Adipose tissue (tissue), 3 donors: ENCODE measurements around the gene PACS1. TPM values are rescaled to one million over a fixed set of nuclear protein-coding genes. Genes with fewer than 3 reads are reported as not detected.
A peak's percentile ranks its signal among the peaks of the same experiment; 100 is the strongest.
"Not testable (repeated sequence)": the region's sequence is repeated elsewhere in the genome, so short reads cannot be mapped to it uniquely, and the experiment has no call there.

Experiments used
- H3K27ac ChIP-seq: one replicate; pipeline ENCODE4 v1.5.1; 2013; ENCODE audit warnings: low read depth, low read length
- WGBS, 3 donors: extraction: QIAGEN DNeasy Blood & Tissue Kit; methylation state at CpG; one replicate each; pipeline ENCODE4 v1.1.7; 2013; 5-methylcytosine and 5-hydroxymethylcytosine counted together
- polyA plus RNA-seq, 3 donors: library from polyadenylated mRNA; stranded (reverse); fragments of 200-250 nt; gene quantifications; one replicate each; pipeline ENCODE4 v1.2.3, GENCODE V29; 2013
- donor health status: healthy with polysubstance abuse.
- donor health status: Bipolar disorder and iron deficiency.
- donor health status: healthy.

PACS1 gene
- polyA plus RNA-seq, 3 donors = 16.6 to 29.4 (median 26.5) TPM

DNA sequence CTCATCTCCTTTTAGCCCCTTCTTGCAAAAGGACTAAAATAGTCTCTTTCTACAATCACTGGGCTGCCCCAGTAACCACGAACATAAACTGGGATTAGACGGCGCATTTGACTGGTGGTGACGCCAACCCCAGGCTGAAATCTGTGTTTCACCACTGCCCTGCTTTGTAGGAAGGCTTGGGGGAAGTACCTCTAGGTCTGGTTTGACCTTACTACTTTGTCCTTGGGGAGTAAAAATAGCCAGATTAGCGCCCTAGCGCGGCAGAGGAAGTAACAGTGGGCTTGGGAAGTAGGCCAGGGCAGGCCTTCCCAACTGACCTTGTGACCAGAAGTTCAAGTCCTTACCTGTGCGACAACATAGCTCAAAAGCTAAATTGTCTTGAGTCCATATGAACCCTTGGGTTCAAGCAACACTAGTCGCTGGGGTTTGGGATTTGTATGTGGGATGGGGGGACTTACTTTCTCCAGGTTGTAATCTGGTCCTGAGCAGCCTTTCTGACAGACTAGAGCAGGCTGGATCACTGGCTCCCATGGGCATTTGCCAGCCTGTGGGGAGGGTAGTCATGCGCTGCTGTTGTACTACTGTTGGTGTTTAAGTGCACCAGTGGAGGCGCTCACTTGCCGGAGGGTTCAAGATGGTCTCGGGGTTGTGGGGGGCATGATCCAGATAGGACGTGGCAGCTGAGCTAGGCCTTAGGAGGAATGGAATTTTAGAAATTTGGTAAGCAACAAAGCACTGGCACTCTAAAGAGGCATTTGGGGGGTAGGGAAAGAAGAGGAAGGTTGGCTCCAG lies 953 bp upstream of the PACS1 start:
- 22 to 33% (median 30%) methylated on average over 14 of the region's 14 CpGs for WGBS, 3 donors
- peak overlapping the region; percentile 82 for H3K27ac ChIP-seq

DNA sequence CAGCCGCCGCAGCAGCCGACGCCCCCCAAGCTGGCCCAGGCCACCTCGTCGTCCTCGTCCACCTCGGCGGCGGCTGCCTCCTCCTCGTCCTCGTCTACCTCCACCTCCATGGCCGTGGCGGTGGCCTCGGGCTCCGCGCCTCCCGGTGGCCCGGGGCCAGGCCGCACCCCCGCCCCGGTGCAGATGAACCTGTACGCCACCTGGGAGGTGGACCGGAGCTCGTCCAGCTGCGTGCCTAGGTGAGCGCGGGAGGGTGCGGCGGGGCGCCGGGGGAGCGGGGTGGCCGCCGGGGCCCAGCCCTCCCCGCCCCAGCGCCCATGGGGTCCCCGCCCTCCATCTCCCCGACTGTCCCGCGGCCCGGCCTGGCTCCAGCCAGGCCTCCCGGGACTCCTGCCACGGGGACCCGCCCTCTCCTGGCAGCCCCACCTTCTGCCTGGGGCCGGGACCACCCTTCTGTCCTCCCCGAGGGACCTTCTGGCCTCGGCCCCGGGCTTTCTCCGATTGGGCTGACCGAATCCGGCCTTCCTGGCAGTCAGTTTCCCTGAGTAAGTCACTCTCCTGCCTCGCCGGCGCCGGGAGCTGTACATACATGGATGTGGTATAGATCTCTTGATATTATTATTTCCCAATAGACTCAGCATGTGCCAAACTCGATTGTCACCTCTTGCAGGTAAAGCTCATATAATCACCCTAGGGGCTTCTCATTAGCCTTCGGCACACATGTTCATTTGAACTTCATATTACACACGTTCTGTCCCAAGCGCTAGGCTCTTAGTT lies 720 bp downstream of the PACS1 start:
- peak overlapping the region; percentile 62 for H3K27ac ChIP-seq
- WGBS, 3 donors = 1 to 2% (median 1%) methylated on average over 50 to 60 of the region's 60 CpGs

DNA sequence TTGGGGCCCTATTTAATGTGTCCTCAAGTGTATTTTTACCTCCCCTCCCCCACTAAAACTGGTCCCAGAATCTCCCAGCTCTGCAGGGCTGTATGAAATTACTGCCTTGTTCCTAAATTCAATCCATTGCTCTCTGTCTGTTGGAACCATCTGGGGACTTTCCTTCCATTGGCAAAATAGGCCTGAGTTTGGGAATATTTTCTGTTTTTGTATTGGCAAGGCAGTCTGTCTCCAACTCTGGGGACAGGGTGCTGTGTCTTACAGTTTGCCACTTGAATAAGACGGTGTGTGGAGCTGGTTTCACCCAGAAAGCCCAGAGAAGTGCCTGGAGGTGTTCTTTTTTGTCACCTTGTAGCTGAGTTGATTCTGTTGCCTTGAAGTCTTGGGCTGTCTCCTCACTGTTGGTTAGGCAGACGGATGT lies 1.3 kb downstream of the PACS1 start:
- WGBS, 3 donors = 19 to 39% (median 28%) methylated on average over 2 of the region's 2 CpGs
- peak overlapping the region; percentile 40 for H3K27ac ChIP-seq

DNA sequence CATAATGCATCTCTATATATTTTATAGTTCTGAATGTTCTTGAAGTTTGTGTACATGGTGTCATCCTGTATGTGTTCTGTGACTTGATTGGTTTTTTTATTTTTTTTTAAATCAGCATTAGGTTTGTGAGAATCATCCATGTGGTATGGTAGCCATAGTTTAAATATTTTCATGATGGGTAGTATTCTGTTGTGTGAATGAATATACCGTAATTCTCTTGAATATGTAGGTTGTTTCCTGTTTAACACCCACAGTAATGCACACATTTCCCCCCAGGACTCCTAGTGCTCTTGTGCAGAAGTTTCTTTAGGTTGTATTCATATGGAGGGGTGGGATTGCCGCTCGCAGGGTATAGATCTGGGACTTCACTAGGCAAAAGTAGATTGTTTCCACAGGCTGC lies 2.0 kb downstream of the PACS1 start:
- WGBS, 3 donors = 80 to 96% (median 92%) methylated on average over 3 of the region's 3 CpGs
- no peak overlapping the region for H3K27ac ChIP-seq

- WGBS, 3 donors = 75 to 86% (median 85%) methylated on average over 8 of the region's 8 CpGs
- no peak overlapping the region for H3K27ac ChIP-seq
These were observed 2.4 kb downstream of the PACS1 start for GRCh38 chr11:66072518-66072917.

DNA sequence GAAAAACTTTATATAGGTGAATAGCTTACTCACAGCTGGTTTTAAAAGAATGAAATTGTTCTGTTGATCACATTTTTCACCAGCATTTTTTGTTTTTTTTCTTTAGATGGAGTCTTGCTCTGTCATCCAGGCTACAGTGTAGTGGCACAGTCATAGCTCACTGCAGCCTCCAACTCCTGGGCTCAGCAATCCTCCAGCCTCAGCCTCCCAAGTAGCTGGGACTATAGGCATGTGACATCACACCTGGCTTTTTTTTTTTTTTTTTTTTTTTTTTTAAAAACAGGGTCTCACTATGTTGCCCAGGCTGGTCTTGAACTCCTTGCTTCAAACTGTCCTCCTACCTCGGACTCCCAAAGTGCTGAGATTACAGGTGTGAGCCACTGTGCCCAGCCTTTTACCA lies 3.6 kb downstream of the PACS1 start:
- H3K27ac ChIP-seq = no peak overlapping the region
- 93 to 100% (median 100%) methylated on average over 1 of the region's 1 CpG for WGBS, 3 donors

DNA sequence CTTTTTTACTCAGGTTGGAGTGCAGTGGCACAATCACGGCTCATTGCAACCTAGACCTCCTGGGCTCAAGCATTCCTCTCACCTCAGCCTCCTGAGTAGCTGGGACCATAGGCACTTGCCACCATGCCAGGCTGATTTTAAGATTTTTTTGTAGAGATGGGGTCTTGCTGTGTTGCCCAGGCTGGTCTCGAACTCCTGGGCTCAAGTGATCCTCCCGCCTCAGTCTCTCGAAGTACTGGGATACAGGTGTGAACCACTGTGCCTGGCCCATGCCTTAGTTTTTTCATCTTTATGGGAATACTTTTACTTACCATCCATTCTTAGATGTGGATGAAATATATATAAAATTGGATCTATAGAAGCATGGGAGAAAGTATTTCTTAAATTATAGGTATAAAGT lies 5.2 kb downstream of the PACS1 start:
- H3K27ac ChIP-seq = no peak overlapping the region
- WGBS, 3 donors = 98 to 100% (median 99%) methylated on average over 4 of the region's 4 CpGs

GRCh38 chr11:66076561-66076960 lies 6.5 kb downstream of the PACS1 start:
- no peak overlapping the region for H3K27ac ChIP-seq
- WGBS, 3 donors = 79 to 90% (median 89%) methylated on average over 9 of the region's 9 CpGs

DNA sequence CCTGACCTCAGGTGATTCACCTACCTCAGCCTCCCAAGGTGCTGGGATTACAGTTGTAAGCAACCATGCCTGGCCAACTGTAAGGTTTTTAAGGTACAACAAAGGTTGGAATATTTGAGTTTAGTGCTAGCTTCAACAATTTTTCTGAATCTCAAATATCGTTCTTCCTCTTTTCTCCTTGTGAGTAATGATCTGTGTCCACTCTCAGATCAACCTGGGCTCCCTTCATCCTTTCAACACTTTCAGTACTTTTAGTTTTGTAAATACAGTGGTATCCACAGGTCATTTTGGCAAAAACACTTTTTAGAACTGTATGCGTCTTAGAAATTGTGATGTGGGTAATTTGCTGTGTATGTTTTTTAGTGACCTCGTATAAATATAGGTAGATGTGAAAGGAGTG lies 7.9 kb downstream of the PACS1 start:
- H3K27ac ChIP-seq = no peak overlapping the region
- 92 to 94% (median 94%) methylated on average over 3 of the region's 3 CpGs for WGBS, 3 donors

DNA sequence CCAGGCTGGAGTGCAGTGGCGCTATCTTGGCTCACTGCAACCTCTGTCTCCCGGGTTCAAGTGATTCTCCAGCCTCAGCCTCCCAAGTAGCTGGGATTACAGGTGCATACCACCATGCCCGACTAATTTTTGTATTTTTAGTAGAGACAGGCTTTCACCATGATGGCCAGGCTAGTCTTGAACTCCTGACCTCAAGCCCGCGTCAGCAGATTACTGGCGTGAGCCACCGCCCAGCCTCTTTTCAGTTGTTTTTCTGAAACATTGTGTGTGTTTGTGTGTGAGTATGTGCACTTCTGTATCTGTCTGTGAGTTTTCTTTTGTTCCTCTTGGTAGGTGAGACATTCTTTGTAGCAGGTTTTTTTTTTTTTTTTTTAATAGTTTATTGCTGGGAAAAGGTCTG lies 8.9 kb downstream of the PACS1 start:
- WGBS, 3 donors = 89 to 92% (median 91%) methylated on average over 7 of the region's 7 CpGs
- not testable (repeated sequence) for H3K27ac ChIP-seq

GRCh38 chr11:66080055-66080817 lies 10.2 kb downstream of the PACS1 start:
- 56 to 72% (median 62%) methylated on average over 9 of the region's 9 CpGs for WGBS, 3 donors
- H3K27ac ChIP-seq = no peak overlapping the region

DNA sequence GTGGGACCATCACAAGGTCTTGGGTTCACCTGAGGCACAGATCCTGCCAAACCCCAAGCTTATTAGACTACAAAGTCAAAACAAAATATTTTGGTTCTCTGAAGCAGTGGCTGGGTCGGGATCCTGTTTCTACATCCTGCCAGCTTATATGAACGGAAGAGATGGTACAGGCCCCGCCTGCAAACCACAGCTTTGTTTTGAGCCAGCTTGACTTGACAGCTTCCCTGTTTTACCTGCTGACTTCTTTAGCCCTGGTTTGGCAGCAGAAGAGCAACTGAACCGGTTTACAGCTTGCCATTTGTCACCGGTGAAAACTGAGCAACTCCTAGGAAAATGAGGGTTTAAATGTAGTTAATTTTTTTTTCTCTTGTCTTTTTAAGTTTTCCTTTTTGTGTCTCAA lies 11.4 kb downstream of the PACS1 start:
- H3K27ac ChIP-seq = no peak overlapping the region
- WGBS, 3 donors = 13 to 26% (median 23%) methylated on average over 5 of the region's 5 CpGs

DNA sequence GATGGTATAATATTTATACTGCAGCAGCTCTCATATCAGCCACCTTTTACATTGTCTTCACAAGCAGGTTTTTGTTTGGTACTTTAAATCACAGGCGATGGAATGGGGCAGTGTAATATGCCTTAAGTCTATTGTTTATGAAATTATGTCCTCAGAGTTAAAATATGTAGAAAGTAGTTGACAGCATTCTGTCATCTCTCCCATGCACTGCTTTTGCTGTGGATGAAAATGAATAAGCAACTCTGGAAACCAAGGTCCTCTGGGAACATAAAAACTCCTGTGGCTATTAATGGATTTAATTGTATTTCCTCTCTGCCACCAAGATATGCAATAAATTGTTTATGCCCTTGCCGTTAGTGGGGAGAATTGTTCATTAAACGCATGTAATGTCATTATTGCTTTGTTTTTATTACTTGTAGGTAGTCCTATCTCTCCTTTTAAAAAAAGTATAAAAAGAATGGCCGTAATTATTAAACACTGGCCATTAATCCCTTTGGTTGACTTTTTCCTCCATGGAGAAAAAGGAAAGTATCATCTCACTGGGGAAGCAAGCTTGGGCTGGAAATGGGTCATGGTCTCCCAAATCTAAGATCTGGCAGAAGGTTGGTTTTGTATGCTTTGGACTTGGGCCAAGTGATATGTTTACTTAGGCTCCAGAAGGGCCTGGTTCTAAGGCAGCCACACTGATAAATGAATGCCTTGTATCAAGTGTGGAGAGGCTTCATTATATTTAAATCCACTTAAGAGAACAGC lies 13.1 kb downstream of the PACS1 start:
- WGBS, 3 donors = 35 to 67% (median 58%) methylated on average over 4 of the region's 4 CpGs
- no peak overlapping the region for H3K27ac ChIP-seq

DNA sequence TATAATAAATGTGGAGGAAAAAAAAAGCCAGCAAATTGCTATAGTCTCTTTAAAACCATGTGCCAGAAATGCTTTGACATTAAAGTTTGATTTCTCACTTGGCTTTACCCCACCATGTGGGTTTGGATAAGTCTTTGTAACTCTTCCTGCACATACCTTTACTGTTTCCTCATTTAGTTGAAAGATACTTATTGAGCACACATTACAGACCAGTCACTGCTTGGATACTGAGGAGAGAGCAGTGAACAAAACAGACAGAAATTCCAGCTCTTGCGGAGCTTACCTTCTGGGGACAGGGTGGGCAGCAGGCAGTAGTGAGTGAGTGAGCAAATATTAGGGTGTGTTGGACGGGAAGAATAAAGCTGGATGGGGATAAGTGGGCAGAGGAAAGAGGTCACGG lies 13.7 kb downstream of the PACS1 start:
- no peak overlapping the region for H3K27ac ChIP-seq
- WGBS, 3 donors = 74 to 96% (median 95%) methylated on average over 3 of the region's 3 CpGs

GRCh38 chr11:66084821-66085475 lies 14.9 kb downstream of the PACS1 start:
- 77 to 81% (median 79%) methylated on average over 3 of the region's 3 CpGs for WGBS, 3 donors
- no peak overlapping the region for H3K27ac ChIP-seq

- 90 to 97% (median 97%) methylated on average over 9 of the region's 9 CpGs for WGBS, 3 donors
- H3K27ac ChIP-seq = no peak overlapping the region
These were observed 17.3 kb downstream of the PACS1 start for GRCh38 chr11:66087148-66087908.

- no peak overlapping the region for H3K27ac ChIP-seq
- WGBS, 3 donors = 78 to 83% (median 81%) methylated on average over 3 of the region's 3 CpGs
These were observed 19.0 kb downstream of the PACS1 start for GRCh38 chr11:66089067-66089466.
